ENCODE results near the gene UBASH3A.

Gene UBASH3A

GRCh38 chr21:42459082-42459460, 55.4 kb downstream of the UBASH3A start:
- no peaks in the 10 kb centered on the region for H3K36me3 ChIP-seq (ENCODE audit: insufficient read depth, low read length)
- no peaks in the 10 kb centered on the region for H3K79me2 ChIP-seq (ENCODE audit: insufficient read depth, low read length)
- H2AFZ ChIP-seq (ENCODE audit: low read depth, low read length), result no peak overlapping the region
- no peaks in the 10 kb centered on the region for H3K9me3 ChIP-seq (ENCODE audit: insufficient read depth, low read length, severe bottlenecking)
- H3K4me3 ChIP-seq (ENCODE audit: low read depth in 1 of 2, low read length in 2 of 2), result no peak overlapping the region
- H3K4me1 ChIP-seq (ENCODE audit: insufficient read depth, low read length), result peaks cover 54% of the 10 kb centered on the region
- no peak overlapping the region for H3K9ac ChIP-seq (ENCODE audit: low read depth, low read length)
- DNase-seq, result no peak
- no peak for ATAC-seq (ENCODE audit: insufficient read depth, low read depth)
- no peak overlapping the region for H3K27ac ChIP-seq (ENCODE audit: low read length)
- H3K4me2 ChIP-seq (ENCODE audit: insufficient read depth, low read length), result no peak overlapping the region
- TF ChIP-seq EZH2 (IDR thresholded peaks at IDR 0.05; ENCODE audit: borderline replicate concordance, low read depth, low read length, severe bottlenecking) (no peak), CTCF (IDR thresholded peaks at IDR 0.05; ENCODE audit: borderline replicate concordance, extremely low read depth, low read length, poor library complexity, severe bottlenecking) (no peak)
- H4K20me1 ChIP-seq (ENCODE audit: insufficient read depth, low read length), result no peaks in the 10 kb centered on the region
- no peaks in the 10 kb centered on the region for H3K27me3 ChIP-seq (ENCODE audit: insufficient read depth, low read length, poor library complexity)

- ATAC-seq (ENCODE audit: insufficient read depth, low read depth), result no peak
- H3K27ac ChIP-seq (ENCODE audit: low read length), result peak overlapping the region; percentile 84
- peaks cover 58% of the 10 kb centered on the region for H3K4me1 ChIP-seq (ENCODE audit: insufficient read depth, low read length)
- no peak for TF ChIP-seq CTCF (IDR thresholded peaks at IDR 0.05; ENCODE audit: borderline replicate concordance, extremely low read depth, low read length, poor library complexity, severe bottlenecking)
- no peak for TF ChIP-seq EZH2 (IDR thresholded peaks at IDR 0.05; ENCODE audit: borderline replicate concordance, low read depth, low read length, severe bottlenecking)
- H3K4me3 ChIP-seq (ENCODE audit: low read depth in 1 of 2, low read length in 2 of 2), result no peak overlapping the region
- H3K9ac ChIP-seq (ENCODE audit: low read depth, low read length), result no peak overlapping the region
- no peaks in the 10 kb centered on the region for H3K27me3 ChIP-seq (ENCODE audit: insufficient read depth, low read length, poor library complexity)
- peak overlapping the region; percentile 58; the same call in 1 of the 2 replicates for H3K4me2 ChIP-seq (ENCODE audit: insufficient read depth, low read length)
- no peaks in the 10 kb centered on the region for H3K36me3 ChIP-seq (ENCODE audit: insufficient read depth, low read length)
- H2AFZ ChIP-seq (ENCODE audit: low read depth, low read length), result no peak overlapping the region
- H4K20me1 ChIP-seq (ENCODE audit: insufficient read depth, low read length), result no peaks in the 10 kb centered on the region
- no peak for DNase-seq
- H3K79me2 ChIP-seq (ENCODE audit: insufficient read depth, low read length), result no peaks in the 10 kb centered on the region
- no peaks in the 10 kb centered on the region for H3K9me3 ChIP-seq (ENCODE audit: insufficient read depth, low read length, severe bottlenecking)
Measured at GRCh38 chr21:42459546-42460215, 56.0 kb downstream of the UBASH3A start.

GRCh38 chr21:42460391-42461184, 56.9 kb downstream of the UBASH3A start:
- peak; percentile 87 for ATAC-seq (ENCODE audit: insufficient read depth, low read depth)
- Histone ChIP-seq H3K27ac (ENCODE audit: low read length) (peak overlapping the region; percentile 84), H2AFZ (ENCODE audit: low read depth, low read length) (peak overlapping the region; percentile 27; the same call in 1 of the 2 replicates), H3K36me3 (ENCODE audit: insufficient read depth, low read length) (no peaks in the 10 kb centered on the region), H3K4me3 (ENCODE audit: low read depth in 1 of 2, low read length in 2 of 2) (peak overlapping the region in 1 of 2 experiments; percentile 5; a peak in 1 of 4 replicates), H3K4me2 (ENCODE audit: insufficient read depth, low read length) (peak overlapping the region; percentile 58), H3K4me1 (ENCODE audit: insufficient read depth, low read length) (peaks cover 68% of the 10 kb centered on the region), H3K79me2 (ENCODE audit: insufficient read depth, low read length) (no peaks in the 10 kb centered on the region), H3K9me3 (ENCODE audit: insufficient read depth, low read length, severe bottlenecking) (no peaks in the 10 kb centered on the region), H3K27me3 (ENCODE audit: insufficient read depth, low read length, poor library complexity) (no peaks in the 10 kb centered on the region), H3K9ac (ENCODE audit: low read depth, low read length) (peak overlapping the region; percentile 32), H4K20me1 (ENCODE audit: insufficient read depth, low read length) (no peaks in the 10 kb centered on the region)
- peak; percentile 91 for DNase-seq
- no peak for TF ChIP-seq CTCF (IDR thresholded peaks at IDR 0.05; ENCODE audit: borderline replicate concordance, extremely low read depth, low read length, poor library complexity, severe bottlenecking)
- no peak for TF ChIP-seq EZH2 (IDR thresholded peaks at IDR 0.05; ENCODE audit: borderline replicate concordance, low read depth, low read length, severe bottlenecking)
